Liver (tissue), 3 donors: Measurements from ENCODE around the gene BRINP3.

Experiments
- ATF3 ChIP-seq: IDR thresholded peaks from 2 replicates; pipeline ENCODE4 v1.6.1; 2016; ENCODE audit warnings: antibody characterized with exemption
- EGR1 ChIP-seq, 2 donors: IDR thresholded peaks; 2 replicates each; pipeline ENCODE4 v1.6.1; 2016 to 2018; ENCODE audit warnings: antibody characterized with exemption in 2 of 2, low read depth in 2 of 2
- FOXA1 ChIP-seq: IDR thresholded peaks from 2 replicates; pipeline ENCODE4 v1.6.1; 2016; ENCODE audit warnings: antibody characterized with exemption
- GABPA ChIP-seq, 2 donors: IDR thresholded peaks in 1 of 2; conservative IDR thresholded peaks in 1 of 2; 2 replicates each; pipeline ENCODE4 v1.6.1; 2016; ENCODE audit warnings: antibody characterized with exemption in 2 of 2, mild to moderate bottlenecking in 1 of 2, moderate library complexity in 1 of 2
- JUND ChIP-seq, 2 donors: IDR thresholded peaks; 2 replicates each; pipeline ENCODE4 v1.6.1; 2016; ENCODE audit warnings: antibody characterized with exemption in 2 of 2
- MAX ChIP-seq: IDR thresholded peaks from 2 replicates; pipeline ENCODE4 v1.6.1; 2016; ENCODE audit warnings: antibody characterized with exemption
- RAD21 ChIP-seq, 2 donors: IDR thresholded peaks; 2 replicates each; pipeline ENCODE4 v1.6.1; 2016; ENCODE audit warnings: antibody characterized with exemption in 2 of 2, mild to moderate bottlenecking in 2 of 2
- RXRA ChIP-seq, 2 donors: IDR thresholded peaks; 2 replicates each; pipeline ENCODE4 v1.6.1; 2017 to 2018; ENCODE audit warnings: antibody characterized with exemption in 2 of 2, mild to moderate bottlenecking in 1 of 2
- TAF1 ChIP-seq: conservative IDR thresholded peaks from 2 replicates; pipeline ENCODE4 v1.6.1; 2016; ENCODE audit warnings: antibody characterized with exemption, mild to moderate bottlenecking
- YY1 ChIP-seq: IDR thresholded peaks from 2 replicates; pipeline ENCODE4 v1.6.1; 2016; ENCODE audit warnings: antibody characterized with exemption, mild to moderate bottlenecking
- TF ChIP-seq, protein P1 (sequence below): fragments of 150-350 bp; IDR thresholded peaks from 2 replicates; pipeline ENCODE4 v1.5.1; 2017; ENCODE audit warnings: improper control_type of control experiment, low read depth, low read length; ENCODE audit not compliant: missing input control
- TF ChIP-seq, protein P2 (sequence below): IDR thresholded peaks from 2 replicates; pipeline ENCODE4 v1.6.1; 2016; ENCODE audit warnings: antibody characterized with exemption, mild to moderate bottlenecking
- TF ChIP-seq, protein P3 (sequence below): IDR thresholded peaks from 2 replicates; pipeline ENCODE4 v1.6.1; 2016; ENCODE audit warnings: antibody characterized with exemption
- donor health status: healthy.
- donor health status: healthy.

GRCh38 chr1:190322274-190322673, 155.4 kb downstream of the BRINP3 start:
- TF ChIP-seq, protein P1, sequence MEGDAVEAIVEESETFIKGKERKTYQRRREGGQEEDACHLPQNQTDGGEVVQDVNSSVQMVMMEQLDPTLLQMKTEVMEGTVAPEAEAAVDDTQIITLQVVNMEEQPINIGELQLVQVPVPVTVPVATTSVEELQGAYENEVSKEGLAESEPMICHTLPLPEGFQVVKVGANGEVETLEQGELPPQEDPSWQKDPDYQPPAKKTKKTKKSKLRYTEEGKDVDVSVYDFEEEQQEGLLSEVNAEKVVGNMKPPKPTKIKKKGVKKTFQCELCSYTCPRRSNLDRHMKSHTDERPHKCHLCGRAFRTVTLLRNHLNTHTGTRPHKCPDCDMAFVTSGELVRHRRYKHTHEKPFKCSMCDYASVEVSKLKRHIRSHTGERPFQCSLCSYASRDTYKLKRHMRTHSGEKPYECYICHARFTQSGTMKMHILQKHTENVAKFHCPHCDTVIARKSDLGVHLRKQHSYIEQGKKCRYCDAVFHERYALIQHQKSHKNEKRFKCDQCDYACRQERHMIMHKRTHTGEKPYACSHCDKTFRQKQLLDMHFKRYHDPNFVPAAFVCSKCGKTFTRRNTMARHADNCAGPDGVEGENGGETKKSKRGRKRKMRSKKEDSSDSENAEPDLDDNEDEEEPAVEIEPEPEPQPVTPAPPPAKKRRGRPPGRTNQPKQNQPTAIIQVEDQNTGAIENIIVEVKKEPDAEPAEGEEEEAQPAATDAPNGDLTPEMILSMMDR, result no peak
- TF ChIP-seq, protein P2, sequence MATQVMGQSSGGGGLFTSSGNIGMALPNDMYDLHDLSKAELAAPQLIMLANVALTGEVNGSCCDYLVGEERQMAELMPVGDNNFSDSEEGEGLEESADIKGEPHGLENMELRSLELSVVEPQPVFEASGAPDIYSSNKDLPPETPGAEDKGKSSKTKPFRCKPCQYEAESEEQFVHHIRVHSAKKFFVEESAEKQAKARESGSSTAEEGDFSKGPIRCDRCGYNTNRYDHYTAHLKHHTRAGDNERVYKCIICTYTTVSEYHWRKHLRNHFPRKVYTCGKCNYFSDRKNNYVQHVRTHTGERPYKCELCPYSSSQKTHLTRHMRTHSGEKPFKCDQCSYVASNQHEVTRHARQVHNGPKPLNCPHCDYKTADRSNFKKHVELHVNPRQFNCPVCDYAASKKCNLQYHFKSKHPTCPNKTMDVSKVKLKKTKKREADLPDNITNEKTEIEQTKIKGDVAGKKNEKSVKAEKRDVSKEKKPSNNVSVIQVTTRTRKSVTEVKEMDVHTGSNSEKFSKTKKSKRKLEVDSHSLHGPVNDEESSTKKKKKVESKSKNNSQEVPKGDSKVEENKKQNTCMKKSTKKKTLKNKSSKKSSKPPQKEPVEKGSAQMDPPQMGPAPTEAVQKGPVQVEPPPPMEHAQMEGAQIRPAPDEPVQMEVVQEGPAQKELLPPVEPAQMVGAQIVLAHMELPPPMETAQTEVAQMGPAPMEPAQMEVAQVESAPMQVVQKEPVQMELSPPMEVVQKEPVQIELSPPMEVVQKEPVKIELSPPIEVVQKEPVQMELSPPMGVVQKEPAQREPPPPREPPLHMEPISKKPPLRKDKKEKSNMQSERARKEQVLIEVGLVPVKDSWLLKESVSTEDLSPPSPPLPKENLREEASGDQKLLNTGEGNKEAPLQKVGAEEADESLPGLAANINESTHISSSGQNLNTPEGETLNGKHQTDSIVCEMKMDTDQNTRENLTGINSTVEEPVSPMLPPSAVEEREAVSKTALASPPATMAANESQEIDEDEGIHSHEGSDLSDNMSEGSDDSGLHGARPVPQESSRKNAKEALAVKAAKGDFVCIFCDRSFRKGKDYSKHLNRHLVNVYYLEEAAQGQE, result no peak
- TF ChIP-seq MAX, result no peak
- no peak for TF ChIP-seq EGR1 (IDR thresholded peaks at IDR 0.05; ENCODE audit: low read depth in 2 of 2)
- TF ChIP-seq RAD21 (IDR thresholded peaks at IDR 0.05), result no peak
- TF ChIP-seq GABPA (IDR thresholded peaks at IDR 0.05 in 1 of 2, conservative IDR thresholded peaks at IDR 0.05 in 1 of 2), result no peak
- TF ChIP-seq, protein P3, sequence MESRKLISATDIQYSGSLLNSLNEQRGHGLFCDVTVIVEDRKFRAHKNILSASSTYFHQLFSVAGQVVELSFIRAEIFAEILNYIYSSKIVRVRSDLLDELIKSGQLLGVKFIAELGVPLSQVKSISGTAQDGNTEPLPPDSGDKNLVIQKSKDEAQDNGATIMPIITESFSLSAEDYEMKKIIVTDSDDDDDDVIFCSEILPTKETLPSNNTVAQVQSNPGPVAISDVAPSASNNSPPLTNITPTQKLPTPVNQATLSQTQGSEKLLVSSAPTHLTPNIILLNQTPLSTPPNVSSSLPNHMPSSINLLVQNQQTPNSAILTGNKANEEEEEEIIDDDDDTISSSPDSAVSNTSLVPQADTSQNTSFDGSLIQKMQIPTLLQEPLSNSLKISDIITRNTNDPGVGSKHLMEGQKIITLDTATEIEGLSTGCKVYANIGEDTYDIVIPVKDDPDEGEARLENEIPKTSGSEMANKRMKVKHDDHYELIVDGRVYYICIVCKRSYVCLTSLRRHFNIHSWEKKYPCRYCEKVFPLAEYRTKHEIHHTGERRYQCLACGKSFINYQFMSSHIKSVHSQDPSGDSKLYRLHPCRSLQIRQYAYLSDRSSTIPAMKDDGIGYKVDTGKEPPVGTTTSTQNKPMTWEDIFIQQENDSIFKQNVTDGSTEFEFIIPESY, result no peak
- TF ChIP-seq JUND (IDR thresholded peaks at IDR 0.05), result no peak
- no peak for TF ChIP-seq RXRA (IDR thresholded peaks at IDR 0.05)
- no peak for TF ChIP-seq TAF1
- no peak for TF ChIP-seq YY1
- no peak for TF ChIP-seq ATF3
- no peak for TF ChIP-seq FOXA1
